ENCODE measurements around the gene ALG12. TPM values are rescaled to one million over a fixed set of nuclear protein-coding genes. Genes with fewer than 3 reads are reported as not detected.

Gene ALG12
- total and polyA plus RNA-seq, 2 donors (not counting 1 experiment from before 2014, with no cell fraction given), result 15.2 to 16.6 TPM

- intact Hi-C loops (cut with micrococcal nuclease), result loop anchor here (2.0 kb wide), 1 partner anchor 14 kb away; no protein-coding TSS in a partner anchor
- H3K4me2 ChIP-seq (replicated peaks; ENCODE audit: low read depth, low read length, poor library complexity, severe bottlenecking), result no peak overlapping the region
- H3K4me1 ChIP-seq (ENCODE audit: control insufficient read depth in 2 of 2, insufficient read depth in 2 of 2, low read length in 2 of 2), result peaks cover 1 to 18% of the 10 kb centered on the region in 2 donors
- no peaks in the 10 kb centered on the region for H4K20me1 ChIP-seq (ENCODE audit: control insufficient read depth, insufficient read depth, low read length, poor library complexity, severe bottlenecking)
- peak; percentile 73 for DNase-seq
- no peaks in the 10 kb centered on the region for H3K9me3 ChIP-seq (ENCODE audit: control extremely low read depth in 1 of 3, control insufficient read depth in 2 of 3, insufficient read depth in 1 of 3, low read length in 2 of 3)
- Mint-ChIP-seq H3K4me3 (no peak overlapping the region), H3K4me1 (peaks cover 2% of the 10 kb centered on the region), H3K27ac (no peak overlapping the region), H3K9me3 (ENCODE audit: insufficient read depth) (no peaks in the 10 kb centered on the region), H3K27me3 (no peaks in the 10 kb centered on the region)
- no peak overlapping the region for H2AFZ ChIP-seq (ENCODE audit: insufficient read depth, low read depth, low read length, poor library complexity, severe bottlenecking)
- H3K27ac ChIP-seq (ENCODE audit: low read length in 2 of 2), result no peak overlapping the region
- no peak overlapping the region for H3K9ac ChIP-seq (ENCODE audit: low read length)
- peak; percentile 67 for ATAC-seq (ENCODE audit: low read depth)
- no peak overlapping the region for H3K4me3 ChIP-seq (ENCODE audit: control extremely low read depth in 1 of 5, extremely low read depth in 1 of 5, insufficient read depth in 1 of 5, low read depth in 2 of 5, low read length in 4 of 5)
- ChIA-PET POLR2A (interaction anchor here (0.8 to 2.1 kb wide), 3 partner anchors 10 to 19 kb away, joined by 3 to 20 read pairs (median 4); partner anchors contain the start of gene PIM3), CTCF (interaction anchor here (1.0 to 2.0 kb wide), 2 partner anchors 21 to 79 kb away, joined by 3 to 4 read pairs; no protein-coding TSS in a partner anchor)
- H3K27me3 ChIP-seq (replicated peaks in 1 of 4; ENCODE audit: control extremely low read depth in 1 of 4, control insufficient read depth in 3 of 4, insufficient read depth in 4 of 4, low read length in 3 of 4), result no peaks in the 10 kb centered on the region
- no peaks in the 10 kb centered on the region for H3K36me3 ChIP-seq (replicated peaks in 1 of 2; ENCODE audit: control extremely low read depth in 1 of 2, control insufficient read depth in 1 of 2, extremely low read depth in 1 of 2, insufficient read depth in 2 of 2, low read length in 1 of 2)
- 89% methylated on average over 23 of the region's 28 CpGs for WGBS (ENCODE audit: insufficient coverage)
- no peaks in the 10 kb centered on the region for H3K79me2 ChIP-seq (ENCODE audit: control insufficient read depth, insufficient read depth, low read length)
- TF ChIP-seq EZH2 (IDR thresholded peaks at IDR 0.05; ENCODE audit: borderline replicate concordance, insufficient read depth, low read depth, low read length, poor library complexity, severe bottlenecking), result no peak
- TF ChIP-seq, protein P1, sequence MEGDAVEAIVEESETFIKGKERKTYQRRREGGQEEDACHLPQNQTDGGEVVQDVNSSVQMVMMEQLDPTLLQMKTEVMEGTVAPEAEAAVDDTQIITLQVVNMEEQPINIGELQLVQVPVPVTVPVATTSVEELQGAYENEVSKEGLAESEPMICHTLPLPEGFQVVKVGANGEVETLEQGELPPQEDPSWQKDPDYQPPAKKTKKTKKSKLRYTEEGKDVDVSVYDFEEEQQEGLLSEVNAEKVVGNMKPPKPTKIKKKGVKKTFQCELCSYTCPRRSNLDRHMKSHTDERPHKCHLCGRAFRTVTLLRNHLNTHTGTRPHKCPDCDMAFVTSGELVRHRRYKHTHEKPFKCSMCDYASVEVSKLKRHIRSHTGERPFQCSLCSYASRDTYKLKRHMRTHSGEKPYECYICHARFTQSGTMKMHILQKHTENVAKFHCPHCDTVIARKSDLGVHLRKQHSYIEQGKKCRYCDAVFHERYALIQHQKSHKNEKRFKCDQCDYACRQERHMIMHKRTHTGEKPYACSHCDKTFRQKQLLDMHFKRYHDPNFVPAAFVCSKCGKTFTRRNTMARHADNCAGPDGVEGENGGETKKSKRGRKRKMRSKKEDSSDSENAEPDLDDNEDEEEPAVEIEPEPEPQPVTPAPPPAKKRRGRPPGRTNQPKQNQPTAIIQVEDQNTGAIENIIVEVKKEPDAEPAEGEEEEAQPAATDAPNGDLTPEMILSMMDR (IDR thresholded peaks at IDR 0.05), result no peak
These were observed 32.9 kb upstream of the ALG12 start for GRCh38 chr22:49951000-49951677.

GRCh38 chr22:49950396-49950994 lies 32.3 kb upstream of the ALG12 start:
- H3K4me2 ChIP-seq (replicated peaks; ENCODE audit: low read depth, low read length, poor library complexity, severe bottlenecking), result no peak overlapping the region
- H3K27ac ChIP-seq (ENCODE audit: low read length in 2 of 2), result no peak overlapping the region
- no peak overlapping the region for H3K4me3 Mint-ChIP-seq
- H3K4me3 ChIP-seq (ENCODE audit: control extremely low read depth in 1 of 5, extremely low read depth in 1 of 5, insufficient read depth in 1 of 5, low read depth in 2 of 5, low read length in 4 of 5), result no peak overlapping the region
- H3K9me3 Mint-ChIP-seq (ENCODE audit: insufficient read depth), result no peaks in the 10 kb centered on the region
- no peak for TF ChIP-seq EZH2 (IDR thresholded peaks at IDR 0.05; ENCODE audit: borderline replicate concordance, insufficient read depth, low read depth, low read length, poor library complexity, severe bottlenecking)
- TF ChIP-seq, protein P1 (IDR thresholded peaks at IDR 0.05), result no peak
- intact Hi-C loops (cut with micrococcal nuclease), result loop anchor here (2.0 kb wide), 1 partner anchor 14 kb away; no protein-coding TSS in a partner anchor
- no peak overlapping the region for H3K9ac ChIP-seq (ENCODE audit: low read length)
- DNase-seq (no peak), ATAC-seq (ENCODE audit: low read depth) (no peak)
- H3K4me1 Mint-ChIP-seq, result peaks cover 7% of the 10 kb centered on the region
- no peak overlapping the region for H3K27ac Mint-ChIP-seq
- no peaks in the 10 kb centered on the region for H3K27me3 ChIP-seq (replicated peaks in 1 of 4; ENCODE audit: control extremely low read depth in 1 of 4, control insufficient read depth in 3 of 4, insufficient read depth in 4 of 4, low read length in 3 of 4)
- POLR2A ChIA-PET, result interaction anchor here (1.5 to 2.1 kb wide), 2 partner anchors 14 to 19 kb away, joined by 4 to 20 read pairs; no protein-coding TSS in a partner anchor
- 90% methylated on average over 13 of the region's 18 CpGs for WGBS (ENCODE audit: insufficient coverage)
- H3K9me3 ChIP-seq (ENCODE audit: control extremely low read depth in 1 of 3, control insufficient read depth in 2 of 3, insufficient read depth in 1 of 3, low read length in 2 of 3), result peaks cover 0 to 6% (median 2%) of the 10 kb centered on the region in 3 donors
- no peaks in the 10 kb centered on the region for H3K27me3 Mint-ChIP-seq
- H3K36me3 ChIP-seq (replicated peaks in 1 of 2; ENCODE audit: control extremely low read depth in 1 of 2, control insufficient read depth in 1 of 2, extremely low read depth in 1 of 2, insufficient read depth in 2 of 2, low read length in 1 of 2), result no peaks in the 10 kb centered on the region
- H3K4me1 ChIP-seq (ENCODE audit: control insufficient read depth in 2 of 2, insufficient read depth in 2 of 2, low read length in 2 of 2), result peaks cover 8 to 24% of the 10 kb centered on the region in 2 donors
- H2AFZ ChIP-seq (ENCODE audit: insufficient read depth, low read depth, low read length, poor library complexity, severe bottlenecking), result no peak overlapping the region
- H4K20me1 ChIP-seq (ENCODE audit: control insufficient read depth, insufficient read depth, low read length, poor library complexity, severe bottlenecking), result no peaks in the 10 kb centered on the region
- CTCF ChIA-PET, result interaction anchor here (2.0 kb wide), 1 partner anchor 80 kb away, joined by 4 read pairs; no protein-coding TSS in a partner anchor
- no peaks in the 10 kb centered on the region for H3K79me2 ChIP-seq (ENCODE audit: control insufficient read depth, insufficient read depth, low read length)

Measured in B cell (primary cell).